PC-3 (cell line): ENCODE results near the gene USP11.

Experiments used
- EZH2 ChIP-seq: fragments of 300-600 bp; sonication (generic); IDR thresholded peaks from one replicate; pipeline ENCODE4 v1.6.1; 2017; ENCODE audit warnings: antibody characterized with exemption, mild to moderate bottlenecking, low read length; ENCODE audit not compliant: unreplicated experiment
- EZH2phosphoT487 ChIP-seq: fragments of 300-600 bp; sonication (generic); IDR thresholded peaks from 2 replicates; pipeline ENCODE4 v1.6.1; 2018; ENCODE audit warnings: mild to moderate bottlenecking, antibody characterized with exemption, low read length, borderline replicate concordance
- TF ChIP-seq, protein P1 (sequence below): fragments of 300-600 bp; sonication (generic); conservative IDR thresholded peaks from 2 replicates; pipeline ENCODE4 v1.5.1; 2017; ENCODE audit warnings: antibody characterized with exemption, low read depth, mild to moderate bottlenecking, low read length

GRCh38 chrX:47248576-47248975, 15.8 kb downstream of the USP11 start:
- TF ChIP-seq, protein P1, sequence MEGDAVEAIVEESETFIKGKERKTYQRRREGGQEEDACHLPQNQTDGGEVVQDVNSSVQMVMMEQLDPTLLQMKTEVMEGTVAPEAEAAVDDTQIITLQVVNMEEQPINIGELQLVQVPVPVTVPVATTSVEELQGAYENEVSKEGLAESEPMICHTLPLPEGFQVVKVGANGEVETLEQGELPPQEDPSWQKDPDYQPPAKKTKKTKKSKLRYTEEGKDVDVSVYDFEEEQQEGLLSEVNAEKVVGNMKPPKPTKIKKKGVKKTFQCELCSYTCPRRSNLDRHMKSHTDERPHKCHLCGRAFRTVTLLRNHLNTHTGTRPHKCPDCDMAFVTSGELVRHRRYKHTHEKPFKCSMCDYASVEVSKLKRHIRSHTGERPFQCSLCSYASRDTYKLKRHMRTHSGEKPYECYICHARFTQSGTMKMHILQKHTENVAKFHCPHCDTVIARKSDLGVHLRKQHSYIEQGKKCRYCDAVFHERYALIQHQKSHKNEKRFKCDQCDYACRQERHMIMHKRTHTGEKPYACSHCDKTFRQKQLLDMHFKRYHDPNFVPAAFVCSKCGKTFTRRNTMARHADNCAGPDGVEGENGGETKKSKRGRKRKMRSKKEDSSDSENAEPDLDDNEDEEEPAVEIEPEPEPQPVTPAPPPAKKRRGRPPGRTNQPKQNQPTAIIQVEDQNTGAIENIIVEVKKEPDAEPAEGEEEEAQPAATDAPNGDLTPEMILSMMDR, result no peak
- TF ChIP-seq EZH2 (no peak), EZH2phosphoT487 (no peak)
